CD14-positive monocyte (primary cell): ENCODE data around the gene TRPV4. TPM values are rescaled to one million over a fixed set of nuclear protein-coding genes. Genes with fewer than 3 reads are reported as not detected.

Experiments used
- DNase-seq, 3 donors: peaks; one replicate each; pipeline ENCODE4 v3.0.0-alpha.2; 2011 to 2022
- H2AFZ ChIP-seq: 2 replicates; pipeline ENCODE4 v1.6.0; 2012; ENCODE audit warnings: mild to moderate bottlenecking, low read depth, low read length, inconsistent platforms; ENCODE audit not compliant: insufficient read depth, poor library complexity, severe bottlenecking
- H3K27ac ChIP-seq, 2 donors: 1 replicate in 1 of 2; 2 replicates in 1 of 2; pipeline ENCODE4 v1.5.1; 2012 to 2013; ENCODE audit warnings: low read length in 2 of 2, control low read depth in 1 of 2, inconsistent platforms in 1 of 2, low read depth in 1 of 2, mild to moderate bottlenecking in 1 of 2
- H3K27me3 ChIP-seq, 2 donors: one replicate each; pipeline versions ENCODE4 v1.6.0 to v1.6.1; 2011 to 2013; ENCODE audit warnings: low read length in 2 of 2; ENCODE audit not compliant: control insufficient read depth in 2 of 2, insufficient read depth in 2 of 2
- H3K36me3 ChIP-seq, 2 donors: replicated peaks in 1 of 2; 1 replicate in 1 of 2; 2 replicates in 1 of 2; pipeline versions ENCODE4 v1.5.1 to v1.6.1; 2012 to 2013; ENCODE audit warnings: low read length in 2 of 2, control low read depth in 1 of 2, inconsistent platforms in 1 of 2, mild to moderate bottlenecking in 1 of 2; ENCODE audit not compliant: insufficient read depth in 2 of 2, control insufficient read depth in 1 of 2
- H3K4me1 ChIP-seq, 2 donors: 1 replicate in 1 of 2; 2 replicates in 1 of 2; pipeline versions ENCODE4 v1.5.1 to v1.6.1; 2012 to 2013; ENCODE audit warnings: low read length in 2 of 2, control low read depth in 1 of 2, inconsistent platforms in 1 of 2, mild to moderate bottlenecking in 1 of 2, moderate library complexity in 1 of 2; ENCODE audit not compliant: insufficient read depth in 2 of 2, control insufficient read depth in 1 of 2
- H3K4me2 ChIP-seq: replicated peaks from 2 replicates; pipeline ENCODE3; 2012; ENCODE audit warnings: low read length, moderate library complexity, mild to moderate bottlenecking; ENCODE audit not compliant: poor library complexity, severe bottlenecking; ENCODE audit errors: extremely low read depth
- H3K4me3 ChIP-seq, 3 experiments: fragments of 200-600 bp in 1 of 3; sonication (generic) in 1 of 3; replicated peaks in 1 of 3; 1 replicate in 2 of 3; 2 replicates in 1 of 3; pipeline ENCODE4 v1.5.1; 2011 to 2013; ENCODE audit warnings: low read length in 3 of 3, mild to moderate bottlenecking in 3 of 3, control low read depth in 2 of 3, low read depth in 2 of 3, inconsistent platforms in 1 of 3, moderate library complexity in 1 of 3
- H3K79me2 ChIP-seq: 2 replicates; pipeline ENCODE4 v1.6.0; 2012; ENCODE audit warnings: mild to moderate bottlenecking, control low read depth, inconsistent platforms, low read length, moderate library complexity; ENCODE audit not compliant: insufficient read depth
- H3K9ac ChIP-seq: 2 replicates; pipeline ENCODE4 v1.6.0; 2017; ENCODE audit warnings: low read length, mild to moderate bottlenecking; ENCODE audit not compliant: insufficient read depth, poor library complexity, severe bottlenecking
- H3K9me3 ChIP-seq, 2 donors: replicated peaks in 1 of 2; 1 replicate in 1 of 2; 2 replicates in 1 of 2; pipeline versions ENCODE4 v1.5.1 to v1.6.1; 2012 to 2013; ENCODE audit warnings: low read length in 2 of 2, control low read depth in 1 of 2; ENCODE audit not compliant: control insufficient read depth in 1 of 2, insufficient read depth in 1 of 2
- H4K20me1 ChIP-seq: 2 replicates; pipeline ENCODE4 v1.6.0; 2012; ENCODE audit warnings: mild to moderate bottlenecking, low read length, control low read depth, moderate library complexity; ENCODE audit not compliant: insufficient read depth
- H3K27ac Mint-ChIP-seq, 7 donors: one replicate each; pipeline ENCODE4 v1.8.0; 2020; ENCODE audit warnings: mild to moderate bottlenecking in 7 of 7, mixed read lengths in 7 of 7, moderate library complexity in 6 of 7, inconsistent platforms in 2 of 7
- H3K27me3 Mint-ChIP-seq, 3 donors: one replicate each; pipeline ENCODE4 v1.8.0; 2021 to 2022; ENCODE audit warnings: low read depth in 3 of 3, mild to moderate bottlenecking in 3 of 3, mixed read lengths in 3 of 3, moderate library complexity in 3 of 3, inconsistent platforms in 1 of 3
- H3K36me3 Mint-ChIP-seq, 2 donors: one replicate each; pipeline ENCODE4 v1.8.0; 2020; ENCODE audit warnings: mixed read lengths in 2 of 2, inconsistent platforms in 1 of 2, mild to moderate bottlenecking in 1 of 2
- H3K4me1 Mint-ChIP-seq: one replicate; pipeline ENCODE4 v1.8.0; 2020; ENCODE audit warnings: mild to moderate bottlenecking, mixed read lengths
- H3K4me3 Mint-ChIP-seq, 2 donors: one replicate each; pipeline ENCODE4 v1.8.0; 2020; ENCODE audit warnings: mild to moderate bottlenecking in 2 of 2, mixed read lengths in 2 of 2, moderate library complexity in 1 of 2
- H3K9me3 Mint-ChIP-seq, 7 donors: one replicate each; pipeline ENCODE4 v1.8.0; 2020 to 2022; ENCODE audit warnings: mixed read lengths in 7 of 7, mild to moderate bottlenecking in 6 of 7, moderate library complexity in 6 of 7, inconsistent platforms in 2 of 7
- CTCF ChIP-seq: fragments of 200-600 bp; IDR thresholded peaks from one replicate; pipeline ENCODE4 v1.8.0; 2022; ENCODE audit warnings: antibody characterized with exemption, mild to moderate bottlenecking
- WGBS: methylation state at CpG from one replicate; pipeline ENCODE4 v1.1.5; 2013; ENCODE audit warnings: missing lambda C conversion rate; ENCODE audit not compliant: insufficient coverage; 5-methylcytosine and 5-hydroxymethylcytosine counted together
- intact Hi-C, 2 donors: fragments of 100-400 bp; cut with micrococcal nuclease; formaldehyde crosslinking; loops; one replicate each; pipeline versions ENCODE4 v1.15.0 to v1.15.1; 2023
- polyA plus RNA-seq, 3 donors: library from polyadenylated mRNA; depleted of rRNA in 1 of 3; unstranded in 2 of 3; stranded (reverse) in 1 of 3; fragments of 300-500 nt in 2 of 3; fragments of >200 nt in 1 of 3; fragmentation: Illumina TruSeq in 2 of 3; gene quantifications; 1 replicate in 2 of 3; 2 replicates in 1 of 3; pipeline ENCODE4 v1.2.3, GENCODE V29; 2012 to 2021
- small RNA-seq: library from RNA; depleted of rRNA; stranded (forward); fragments of <200 nt; gene quantifications from one replicate; pipeline ENCODE3, GENCODE V24; 2012; ENCODE audit warnings: low read depth; ENCODE audit not compliant: insufficient read length

TRPV4 gene
- polyA plus RNA-seq, 3 donors = 0.64 to 3.1 (median 2.0) TPM

GRCh38 chr12:109735051-109735521 is 98.1 kb downstream of the TRPV4 start:
- Histone ChIP-seq H3K9ac (no peak overlapping the region), H3K27me3 (peaks cover 0 to 27% of the 10 kb centered on the region in 2 donors), H3K79me2 (no peaks in the 10 kb centered on the region), H3K4me2 (no peak overlapping the region), H3K27ac (no peak overlapping the region), H3K36me3 (no peaks in the 10 kb centered on the region), H4K20me1 (no peaks in the 10 kb centered on the region), H3K4me1 (no peaks in the 10 kb centered on the region), H3K9me3 (no peaks in the 10 kb centered on the region), H2AFZ (no peak overlapping the region), H3K4me3 (no peak overlapping the region)
- Mint-ChIP-seq H3K27ac (peak overlapping the region in 2 of 7 donors; percentile 50 to 70), H3K4me3 (peak overlapping the region in 1 of 2 donors; percentile 52), H3K36me3 (no peaks in the 10 kb centered on the region), H3K9me3 (peaks cover 0 to 5% (median 0%) of the 10 kb centered on the region in 7 donors), H3K27me3 (peaks cover 29 to 38% (median 34%) of the 10 kb centered on the region in 3 donors), H3K4me1 (no peaks in the 10 kb centered on the region)
- no peak for DNase-seq
- WGBS = 53% methylated on average over 5 of the region's 12 CpGs
- TF ChIP-seq CTCF = no peak
- intact Hi-C loops = no loop called here

- no peak overlapping the region for H3K4me3 ChIP-seq
- no peak overlapping the region for H3K9ac ChIP-seq
- H3K27ac Mint-ChIP-seq = no peak overlapping the region
- H3K27me3 ChIP-seq = peaks cover 0 to 27% of the 10 kb centered on the region in 2 donors
- WGBS = 34% methylated on average over 6 of the region's 22 CpGs
- no peak overlapping the region for H3K27ac ChIP-seq
- H3K4me2 ChIP-seq = no peak overlapping the region
- no peaks in the 10 kb centered on the region for H3K36me3 Mint-ChIP-seq
- intact Hi-C loops = no loop called here
- H3K9me3 ChIP-seq = no peaks in the 10 kb centered on the region
- no peaks in the 10 kb centered on the region for H3K79me2 ChIP-seq
- no peaks in the 10 kb centered on the region for H3K4me1 Mint-ChIP-seq
- H3K4me1 ChIP-seq = no peaks in the 10 kb centered on the region
- no peak for TF ChIP-seq CTCF
- DNase-seq = no peak
- peaks cover 29 to 37% (median 34%) of the 10 kb centered on the region in 3 donors for H3K27me3 Mint-ChIP-seq
- H2AFZ ChIP-seq = no peak overlapping the region
- H3K4me3 Mint-ChIP-seq = peak overlapping the region in 1 of 2 donors; percentile 52
- peaks cover 0 to 5% (median 0%) of the 10 kb centered on the region in 7 donors for H3K9me3 Mint-ChIP-seq
- no peaks in the 10 kb centered on the region for H4K20me1 ChIP-seq
- H3K36me3 ChIP-seq = no peaks in the 10 kb centered on the region
Measured at GRCh38 chr12:109734219-109735000, 98.8 kb downstream of the TRPV4 start.

Small RNA genes within 50 kb of the gene (small RNA-seq; reads per million reads assigned to genes)
- gene MIR4497 (not detected), gene RN7SL441P (not detected)

Other genes starting within 250 kb of the TRPV4 start
- gene FAM222A, start 119.6 kb downstream of the TRPV4 start, polyA plus RNA-seq = under 1 TPM in 1 of 3 donors, not detected in 2; 0.09 TPM
- 10 to 100 TPM; 46.2 to 65.9 (median 51.7) TPM for gene GLTP, start 47.1 kb upstream of the TRPV4 start, polyA plus RNA-seq
- gene TCHP, start 66.9 kb upstream of the TRPV4 start, polyA plus RNA-seq = 10 to 100 TPM in 1 of 3 donors, 1 to 10 TPM in 2; 2.6 to 24.5 (median 7.3) TPM
- gene GIT2, start 163.0 kb upstream of the TRPV4 start, polyA plus RNA-seq = 100 to 1,000 TPM in 1 of 3 donors, 10 to 100 TPM in 2; 75.8 to 139 (median 98.8) TPM
- gene ANKRD13A, start 166.0 kb upstream of the TRPV4 start, polyA plus RNA-seq = 10 to 100 TPM; 42.8 to 89.3 (median 46.8) TPM
- 10 to 100 TPM in 2 of 3 donors, 1 to 10 TPM in 1; 9.3 to 19.4 (median 10.6) TPM for gene C12orf76, start 215.1 kb upstream of the TRPV4 start, polyA plus RNA-seq